ENCODE data around the gene ATP10A. TPM values are rescaled to one million over a fixed set of nuclear protein-coding genes. Genes with fewer than 3 reads are reported as not detected.
A peak's percentile ranks its signal among the peaks of the same experiment; 100 is the strongest.

ATP10A gene
- total RNA-seq, 1 donor: 1.3 TPM

DNA sequence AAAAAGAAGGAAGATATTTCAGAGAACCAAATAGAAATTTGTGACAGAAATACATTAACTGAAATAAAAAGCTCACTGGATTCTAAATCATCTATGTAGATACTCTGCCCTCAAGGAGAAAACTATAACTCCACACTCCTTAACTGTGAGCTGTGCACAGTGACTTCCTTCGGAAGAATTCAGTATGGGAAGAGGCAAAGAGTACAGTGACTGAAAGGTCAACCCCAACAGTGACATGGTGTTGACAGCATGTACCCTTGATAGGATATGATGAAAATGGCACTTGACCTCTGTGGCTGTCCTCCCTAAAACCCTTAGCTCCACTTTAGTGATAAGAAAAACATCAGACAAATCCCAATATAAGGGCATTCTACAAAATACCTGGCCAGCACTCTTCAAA, 165.5 kb downstream of the ATP10A start:
- no peak for DNase-seq (ENCODE audit: low read depth)
- TF ChIP-seq, protein P1, sequence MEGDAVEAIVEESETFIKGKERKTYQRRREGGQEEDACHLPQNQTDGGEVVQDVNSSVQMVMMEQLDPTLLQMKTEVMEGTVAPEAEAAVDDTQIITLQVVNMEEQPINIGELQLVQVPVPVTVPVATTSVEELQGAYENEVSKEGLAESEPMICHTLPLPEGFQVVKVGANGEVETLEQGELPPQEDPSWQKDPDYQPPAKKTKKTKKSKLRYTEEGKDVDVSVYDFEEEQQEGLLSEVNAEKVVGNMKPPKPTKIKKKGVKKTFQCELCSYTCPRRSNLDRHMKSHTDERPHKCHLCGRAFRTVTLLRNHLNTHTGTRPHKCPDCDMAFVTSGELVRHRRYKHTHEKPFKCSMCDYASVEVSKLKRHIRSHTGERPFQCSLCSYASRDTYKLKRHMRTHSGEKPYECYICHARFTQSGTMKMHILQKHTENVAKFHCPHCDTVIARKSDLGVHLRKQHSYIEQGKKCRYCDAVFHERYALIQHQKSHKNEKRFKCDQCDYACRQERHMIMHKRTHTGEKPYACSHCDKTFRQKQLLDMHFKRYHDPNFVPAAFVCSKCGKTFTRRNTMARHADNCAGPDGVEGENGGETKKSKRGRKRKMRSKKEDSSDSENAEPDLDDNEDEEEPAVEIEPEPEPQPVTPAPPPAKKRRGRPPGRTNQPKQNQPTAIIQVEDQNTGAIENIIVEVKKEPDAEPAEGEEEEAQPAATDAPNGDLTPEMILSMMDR (IDR thresholded peaks at IDR 0.05; ENCODE audit: insufficient read depth, low read depth, low read length): no peak

DNA sequence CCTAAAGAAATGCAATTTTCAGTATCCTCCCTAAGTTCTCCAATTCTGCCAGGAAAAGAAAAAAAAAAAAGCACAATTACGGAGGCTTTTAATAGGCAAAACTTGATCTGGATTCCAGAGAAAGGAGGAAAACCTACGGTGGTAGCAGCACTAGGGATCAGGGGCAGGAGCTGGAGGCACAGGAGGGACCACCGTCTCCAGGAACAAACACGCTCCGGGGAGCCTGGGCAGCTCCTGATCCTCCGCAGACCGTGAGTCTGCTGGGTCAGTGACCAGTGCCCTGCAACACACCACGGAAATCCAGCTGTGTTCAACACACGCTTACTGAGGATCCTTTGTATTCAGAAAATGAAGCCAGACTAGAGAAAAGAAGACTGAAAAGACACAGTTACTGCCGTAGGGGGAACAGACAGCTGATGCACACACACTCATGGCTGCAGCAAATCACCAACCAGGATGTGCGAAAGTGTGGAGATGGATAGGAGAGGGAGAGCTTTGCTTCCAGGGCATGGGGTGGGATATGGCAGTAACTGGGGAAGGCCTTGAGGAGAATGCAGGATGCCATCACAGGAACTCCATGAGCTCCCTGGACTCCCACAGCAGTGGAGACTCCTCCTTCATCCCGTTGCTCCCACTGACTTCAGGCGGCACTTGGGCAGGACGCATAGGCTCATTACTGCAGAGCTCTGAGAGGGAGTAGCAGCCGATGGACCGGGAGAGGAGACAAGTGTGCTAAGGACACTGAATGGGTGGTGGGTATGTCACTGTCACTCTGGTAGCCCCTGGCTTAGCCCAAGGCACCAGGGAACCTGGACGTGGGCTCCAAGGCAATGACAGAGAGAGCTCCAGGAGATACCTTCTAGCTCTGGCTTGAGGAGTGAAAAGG, 167.0 kb downstream of the ATP10A start:
- no peak overlapping the region for H3K4me3 ChIP-seq (ENCODE audit: low read depth, low read length)
- DNase-seq (ENCODE audit: low read depth): no peak
- TF ChIP-seq, protein P1 (IDR thresholded peaks at IDR 0.05; ENCODE audit: insufficient read depth, low read depth, low read length): no peak

More for the DNA sequence above, 165.5 kb downstream of the ATP10A start:
- no peak overlapping the region for H3K4me3 ChIP-seq (ENCODE audit: low read depth, low read length)

- no peak for DNase-seq (ENCODE audit: low read depth)
- TF ChIP-seq, protein P1 (IDR thresholded peaks at IDR 0.05; ENCODE audit: insufficient read depth, low read depth, low read length): no peak
- no peak overlapping the region for H3K4me3 ChIP-seq (ENCODE audit: low read depth, low read length)
Observed at GRCh38 chr15:25694823-25695312, 168.3 kb downstream of the ATP10A start.

DNA sequence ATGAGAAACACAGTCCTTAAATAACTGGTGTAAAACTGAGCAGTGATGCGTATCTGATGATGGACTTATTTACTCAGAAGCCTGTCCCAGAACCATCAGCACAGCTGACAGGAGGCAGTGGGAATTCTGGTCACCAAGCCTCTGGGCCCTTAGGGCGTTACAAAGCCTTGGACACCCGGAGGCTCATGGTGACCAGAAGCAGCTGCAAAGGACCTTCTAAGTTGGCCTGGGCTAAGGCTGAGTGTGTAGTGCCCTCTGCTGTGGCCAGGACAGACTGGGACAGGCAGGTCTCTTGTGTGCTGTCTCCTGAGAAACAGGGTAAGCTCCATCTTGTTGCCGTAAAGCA, 168.9 kb downstream of the ATP10A start:
- DNase-seq (ENCODE audit: low read depth): no peak
- no peak overlapping the region for H3K4me3 ChIP-seq (ENCODE audit: low read depth, low read length)
- TF ChIP-seq, protein P1 (IDR thresholded peaks at IDR 0.05; ENCODE audit: insufficient read depth, low read depth, low read length): no peak

GRCh38 chr15:25693321-25694238, 169.5 kb downstream of the ATP10A start:
- no peak for DNase-seq (ENCODE audit: low read depth)

More at GRCh38 chr15:25693321-25694238, 169.5 kb downstream of the ATP10A start:
- H3K4me3 ChIP-seq (ENCODE audit: low read depth, low read length): no peak overlapping the region
- TF ChIP-seq, protein P1 (IDR thresholded peaks at IDR 0.05; ENCODE audit: insufficient read depth, low read depth, low read length): peak; percentile 16

All from fibroblast of villous mesenchyme (primary cell).